NCI-H69 (cell line): Measurements from ENCODE around the gene IFI6.
"Not testable (repeated sequence)": the region's sequence is repeated elsewhere in the genome, so short reads cannot be mapped to it uniquely, and the experiment has no call there.

Source experiments
- DNase-seq: peaks from one replicate; lab custom pipeline; 2025; lab: John Stamatoyannopoulos, UW

The IFI6 gene

GRCh38 chr1:27650539-27651175 is 21.3 kb downstream of the IFI6 start:
- peak; percentile 63 for DNase-seq

DNA sequence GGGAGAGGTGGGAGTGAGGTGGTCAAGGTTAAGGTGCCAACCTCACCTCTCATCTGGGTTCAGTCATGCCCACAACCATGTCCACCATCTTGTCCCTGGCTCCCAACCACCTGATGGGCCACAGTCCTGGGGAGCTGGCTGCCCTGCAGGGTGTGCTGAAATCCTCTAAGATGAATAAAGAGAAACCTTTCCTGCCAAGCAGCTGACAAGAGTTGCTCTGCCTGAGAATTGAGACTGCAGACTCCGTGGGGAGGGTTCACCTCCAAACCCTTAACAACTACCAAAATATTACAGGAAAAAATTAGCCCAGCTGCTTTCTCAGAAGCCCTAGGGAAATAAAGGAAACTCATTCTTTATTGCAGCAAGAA is 21.8 kb downstream of the IFI6 start:
- no peak for DNase-seq

DNA sequence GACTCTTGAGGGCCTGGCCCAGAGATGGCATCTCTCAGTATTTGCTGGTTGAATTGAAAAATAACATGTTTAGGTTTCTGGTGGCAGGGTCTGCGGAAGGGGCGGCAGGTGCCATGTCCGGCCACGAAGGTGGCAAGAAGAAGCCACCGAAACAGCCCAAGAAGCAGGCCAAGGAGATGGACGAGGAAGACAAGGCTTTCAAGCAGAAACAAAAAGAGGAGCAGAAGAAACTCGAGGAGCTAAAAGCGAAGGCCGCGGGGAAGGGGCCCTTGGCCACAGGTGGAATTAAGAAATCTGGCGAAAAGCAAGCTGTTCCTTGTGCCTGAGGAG is 22.7 kb downstream of the IFI6 start:
- no peak for DNase-seq

GRCh38 chr1:27648602-27649305 is 23.2 kb downstream of the IFI6 start:
- DNase-seq: peak; percentile 7

GRCh38 chr1:27647328-27647727 is 24.7 kb downstream of the IFI6 start:
- DNase-seq: no peak

- no peak for DNase-seq
These were observed 25.3 kb downstream of the IFI6 start for GRCh38 chr1:27646676-27647075.

GRCh38 chr1:27645071-27645415 is 26.9 kb downstream of the IFI6 start:
- no peak for DNase-seq

DNA sequence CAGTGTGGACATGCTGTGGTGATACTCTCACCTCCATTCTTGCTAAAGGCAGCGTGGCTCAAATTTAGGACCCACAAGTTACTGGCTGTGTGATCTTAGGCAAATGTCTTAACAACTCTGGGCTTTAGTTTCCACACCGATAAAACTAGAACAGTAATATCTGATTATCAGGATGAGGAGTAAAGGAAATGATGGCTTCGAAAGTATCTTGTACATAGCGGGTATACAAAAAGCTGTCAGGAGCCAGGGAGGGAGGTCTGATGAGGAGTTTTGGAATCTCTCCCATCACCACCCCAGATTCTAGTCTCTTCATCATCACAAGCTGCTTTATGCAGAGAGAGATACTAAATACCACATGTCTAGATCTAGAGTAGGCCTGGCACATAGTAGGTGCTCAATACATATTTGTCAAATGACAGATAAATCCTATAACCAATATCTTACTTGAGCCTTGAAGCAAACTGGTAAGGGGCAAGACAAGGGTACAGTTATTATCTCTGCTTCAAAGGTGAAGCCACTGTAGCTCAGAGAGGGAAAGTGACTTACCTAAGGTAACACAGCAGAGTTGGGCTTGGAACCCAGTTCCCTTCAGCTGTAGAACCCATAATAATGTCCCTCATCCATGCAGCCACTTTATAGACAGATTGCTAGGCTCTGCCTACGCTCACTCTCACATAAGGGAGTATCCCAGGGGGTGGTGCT is 27.5 kb downstream of the IFI6 start:
- no peak for DNase-seq

DNA sequence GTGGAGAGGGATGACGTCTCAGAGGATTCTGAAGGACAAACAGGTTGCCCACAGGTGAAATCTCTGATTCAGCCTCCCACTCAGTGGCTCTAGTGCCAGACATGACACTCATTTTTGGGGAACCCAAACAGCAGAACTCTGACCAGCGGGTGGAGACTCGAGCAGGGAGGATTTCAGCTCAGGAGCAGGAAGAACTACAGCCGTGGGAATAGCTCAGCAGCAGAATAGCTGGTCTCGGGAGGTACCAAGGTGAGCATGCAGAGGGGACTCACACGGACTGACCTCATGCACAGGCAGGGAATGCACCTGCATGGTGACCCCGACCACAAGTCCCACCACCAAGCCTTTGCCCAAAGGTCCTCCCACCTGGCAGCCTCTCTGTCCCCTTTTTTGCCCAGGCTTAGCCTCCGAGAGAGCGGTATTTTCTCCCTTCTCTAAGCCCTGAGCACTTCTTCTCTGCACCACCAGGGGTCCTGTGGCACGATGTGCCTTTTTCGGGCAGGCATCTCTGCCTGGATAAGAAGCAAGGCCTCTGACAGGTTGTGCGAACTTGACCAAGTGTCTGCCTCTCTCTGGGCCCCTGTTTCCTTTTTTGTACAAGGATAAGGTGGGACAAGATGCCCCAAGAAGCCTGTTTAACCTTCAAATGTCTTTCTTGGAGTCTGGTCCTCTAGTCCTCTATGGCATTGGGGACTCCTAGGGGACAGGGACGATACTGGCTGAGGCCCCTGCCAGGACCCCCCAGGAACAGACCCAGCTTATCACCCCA is 28.2 kb downstream of the IFI6 start:
- peak; percentile 44 for DNase-seq

GRCh38 chr1:27640514-27640913 is 31.5 kb downstream of the IFI6 start:
- DNase-seq: not testable (repeated sequence)

GRCh38 chr1:27638805-27639204 is 33.2 kb downstream of the IFI6 start:
- DNase-seq: no peak

DNA sequence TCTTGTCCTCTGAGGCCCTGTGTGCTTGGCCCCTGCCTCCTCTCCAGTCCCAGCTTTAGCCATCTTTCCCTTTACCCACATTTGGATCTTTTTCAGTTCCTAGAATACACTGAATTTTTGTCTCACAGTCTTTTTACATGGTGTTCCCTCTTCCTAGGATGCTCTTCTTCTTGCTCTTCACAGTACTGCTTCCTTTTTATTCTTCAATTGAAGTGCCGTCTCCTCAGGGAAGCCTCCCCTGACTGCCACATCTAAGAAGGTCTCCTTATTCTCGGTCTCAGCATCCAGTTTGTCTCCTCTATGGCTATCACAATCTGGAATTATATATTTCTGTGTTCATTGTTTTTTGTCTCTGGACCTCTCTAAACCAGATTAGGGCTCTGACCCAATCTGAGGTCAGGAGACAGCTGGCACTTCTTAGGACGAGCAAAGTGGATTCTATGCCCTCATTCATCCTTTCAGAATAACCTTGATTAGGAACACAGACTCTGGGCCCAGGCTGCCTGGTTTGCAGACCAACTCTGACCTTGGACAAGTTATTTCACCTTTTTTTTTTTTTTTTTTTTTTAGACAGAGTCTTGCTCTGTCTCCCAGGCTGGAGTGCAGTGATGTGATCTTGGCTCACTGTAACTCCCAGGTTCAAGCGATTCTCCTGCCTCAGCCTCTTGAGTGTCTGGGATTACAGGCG is 33.8 kb downstream of the IFI6 start:
- no peak for DNase-seq

DNA sequence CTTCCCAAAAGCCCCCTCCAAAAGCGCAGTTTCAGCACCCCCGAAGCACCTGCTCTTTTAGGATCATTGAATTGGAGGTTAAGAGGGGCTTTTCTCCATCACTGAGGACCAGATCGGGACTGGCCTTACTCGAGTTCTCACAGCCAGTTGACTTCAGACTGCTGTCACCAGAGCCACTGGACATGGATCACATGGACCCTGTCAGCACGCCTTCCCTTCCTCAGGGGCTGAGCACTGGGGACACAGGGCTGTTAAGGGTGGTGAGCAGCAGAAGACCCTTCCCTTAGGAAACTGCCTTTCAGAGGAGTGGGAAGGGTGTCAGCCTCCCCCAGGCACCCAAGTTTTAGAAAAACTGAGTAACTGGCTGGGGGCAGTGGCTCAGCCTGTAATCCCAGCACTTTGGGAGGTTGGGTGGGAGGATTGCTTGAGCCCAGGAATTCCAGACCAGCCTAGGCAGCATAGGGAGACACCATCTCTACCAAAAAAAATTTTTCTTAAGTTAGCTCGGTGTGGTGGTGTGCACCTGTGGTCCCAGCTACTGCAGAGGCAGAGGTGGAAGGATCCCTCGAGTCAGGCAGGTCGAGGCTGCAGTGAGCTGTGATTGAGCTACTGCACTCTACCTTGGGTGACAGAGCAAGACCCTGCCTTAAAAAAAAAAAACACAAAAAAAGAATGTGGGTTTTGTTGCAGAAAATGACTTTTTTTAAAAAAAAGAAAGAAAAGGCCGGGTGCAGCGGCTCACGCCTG is 36.4 kb downstream of the IFI6 start:
- no peak for DNase-seq

- no peak for DNase-seq
These were observed 37.0 kb downstream of the IFI6 start, which contains the start of gene FGR for GRCh38 chr1:27634985-27635367. TSS of gene FGR (minus strand) at chr1:27635185. CDS start at chr1:27623916, 11,269 bp downstream.

DNA sequence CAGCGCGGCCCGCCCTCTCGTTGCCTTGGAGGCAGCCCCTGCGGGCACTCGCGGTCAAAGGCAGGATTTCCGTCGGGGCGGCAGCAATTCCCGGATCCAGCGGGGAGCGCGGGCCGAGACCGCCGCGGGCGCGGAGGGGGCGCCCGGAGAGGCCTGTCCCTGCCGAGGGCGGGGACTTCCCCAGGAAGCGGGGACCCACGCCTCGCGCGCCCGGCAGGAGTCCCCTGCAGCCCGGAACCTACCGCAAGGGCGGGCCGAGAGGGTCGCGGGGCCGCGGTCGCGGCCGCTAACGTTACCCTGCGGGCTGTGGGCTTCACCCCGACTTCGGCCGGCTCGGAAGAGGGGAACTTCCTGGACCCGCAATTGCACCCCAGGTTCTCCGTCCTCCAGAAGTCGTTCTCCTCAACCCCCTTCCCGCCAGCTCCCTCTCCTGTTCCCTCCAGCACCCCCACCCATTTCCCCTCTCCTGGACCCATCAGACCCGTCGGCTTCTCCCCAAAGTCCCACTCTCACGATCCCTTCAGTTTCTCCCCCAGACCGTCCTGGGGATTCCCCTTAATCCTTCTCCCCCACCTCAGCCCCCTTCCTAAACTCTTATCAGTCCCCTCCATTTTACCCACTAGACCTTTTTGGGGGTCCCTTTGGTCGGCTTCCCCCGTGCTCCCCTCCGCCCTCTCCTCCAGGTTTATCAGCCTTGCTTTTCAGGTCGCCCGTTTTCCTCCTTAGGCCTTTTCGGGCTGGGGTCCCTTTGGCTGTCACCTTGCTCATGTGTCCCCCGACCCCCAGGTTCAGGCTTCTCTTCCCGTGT is 37.6 kb downstream of the IFI6 start:
- peak; percentile 63 for DNase-seq

DNA sequence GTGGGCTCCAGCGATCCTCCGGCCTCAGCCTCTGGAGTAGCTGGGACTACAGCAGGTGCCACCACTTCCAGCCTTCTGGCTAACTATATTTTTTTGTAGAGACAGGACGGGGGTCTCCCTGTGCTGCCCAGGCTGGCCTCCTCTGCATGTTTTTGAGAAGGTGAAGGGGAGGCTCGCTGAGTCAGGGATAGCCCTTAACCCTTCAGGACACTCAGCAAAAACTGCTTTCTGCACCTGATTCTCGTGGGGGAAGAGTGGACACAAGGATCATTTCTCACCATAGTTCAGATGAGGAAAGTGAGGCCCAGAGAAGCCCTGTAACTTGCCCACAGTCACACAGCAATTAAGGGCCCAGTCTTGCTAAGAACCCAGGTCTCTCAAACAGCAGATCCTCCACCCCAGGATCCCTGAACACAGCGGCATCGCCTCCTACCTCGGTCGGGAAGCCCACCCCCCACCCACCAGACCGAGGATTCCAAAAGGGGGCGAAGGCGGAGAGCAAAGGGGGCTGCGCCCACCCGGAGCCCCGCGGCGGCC is 38.3 kb downstream of the IFI6 start:
- no peak for DNase-seq

GRCh38 chr1:27633298-27633610 is 38.7 kb downstream of the IFI6 start:
- DNase-seq: no peak

DNA sequence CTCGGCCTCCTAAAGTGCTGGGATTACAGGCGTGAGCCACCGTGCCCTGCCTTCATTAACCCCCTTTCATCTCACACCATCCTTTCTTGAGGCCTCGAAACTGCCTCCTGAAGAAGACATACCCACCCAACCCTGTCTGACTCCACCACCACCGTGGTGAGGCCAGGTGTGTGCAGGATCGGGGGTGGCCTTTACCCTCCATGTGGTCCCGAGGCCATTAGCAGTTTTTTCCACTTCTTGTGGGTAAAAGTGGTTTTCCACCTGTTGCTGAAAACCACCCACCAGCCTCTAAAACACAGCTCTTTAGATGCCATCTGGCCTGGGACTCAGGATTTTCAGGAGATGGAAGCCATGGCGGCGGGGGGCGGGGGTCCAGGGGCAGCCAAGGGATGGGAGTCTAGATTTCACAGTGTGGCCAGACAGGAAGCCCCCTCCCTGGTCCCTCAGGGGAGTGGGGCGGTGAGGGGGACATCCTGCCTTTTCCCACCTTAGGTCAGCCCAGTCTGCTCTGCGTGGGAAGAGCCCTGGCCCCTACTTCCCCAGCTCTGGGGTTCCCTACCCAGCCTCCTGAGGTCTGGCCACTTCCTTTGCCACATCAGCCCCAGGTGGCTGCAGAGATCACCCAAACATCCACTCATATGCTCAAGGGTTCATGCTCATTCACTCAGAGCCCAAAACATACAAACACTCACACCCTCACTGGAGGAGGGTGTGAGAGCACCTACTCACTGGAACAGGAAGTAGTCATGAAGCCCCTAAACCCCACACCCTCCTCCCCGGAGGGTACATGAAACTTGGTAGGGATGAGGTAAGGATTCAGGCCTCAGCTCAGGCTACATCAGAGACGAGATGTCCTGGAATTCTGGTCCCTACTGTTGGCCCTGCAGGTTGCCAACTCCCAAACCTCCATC is 39.4 kb downstream of the IFI6 start:
- DNase-seq: no peak

GRCh38 chr1:27630859-27631491 is 41.0 kb downstream of the IFI6 start:
- peak; percentile 14 for DNase-seq
